Right lobe of liver (tissue), 4 donors: Measurements from ENCODE around the gene SLC7A4.

Source experiments
- POLR2A ChIP-seq: fragments of 450-650 bp; IDR thresholded peaks from one replicate; pipeline ENCODE4 v1.6.1; 2017; ENCODE audit warnings: antibody characterized with exemption, mild to moderate bottlenecking
- TF ChIP-seq, protein P1 (sequence below), 4 donors: fragments of 200-600 bp in 3 of 4; fragments of 450-650 bp in 1 of 4; IDR thresholded peaks; one replicate each; pipeline versions ENCODE4 v1.5.1 to v1.8.0; 2016 to 2022; ENCODE audit warnings: antibody characterized with exemption in 4 of 4, mild to moderate bottlenecking in 2 of 4
- donor health status: DM: no; HTN: no; CAD: no.
- donor health status: DM: no; HTN: no; CAD: no.
- donor health status: DM: no; HTN: yes; CAD: no.

DNA sequence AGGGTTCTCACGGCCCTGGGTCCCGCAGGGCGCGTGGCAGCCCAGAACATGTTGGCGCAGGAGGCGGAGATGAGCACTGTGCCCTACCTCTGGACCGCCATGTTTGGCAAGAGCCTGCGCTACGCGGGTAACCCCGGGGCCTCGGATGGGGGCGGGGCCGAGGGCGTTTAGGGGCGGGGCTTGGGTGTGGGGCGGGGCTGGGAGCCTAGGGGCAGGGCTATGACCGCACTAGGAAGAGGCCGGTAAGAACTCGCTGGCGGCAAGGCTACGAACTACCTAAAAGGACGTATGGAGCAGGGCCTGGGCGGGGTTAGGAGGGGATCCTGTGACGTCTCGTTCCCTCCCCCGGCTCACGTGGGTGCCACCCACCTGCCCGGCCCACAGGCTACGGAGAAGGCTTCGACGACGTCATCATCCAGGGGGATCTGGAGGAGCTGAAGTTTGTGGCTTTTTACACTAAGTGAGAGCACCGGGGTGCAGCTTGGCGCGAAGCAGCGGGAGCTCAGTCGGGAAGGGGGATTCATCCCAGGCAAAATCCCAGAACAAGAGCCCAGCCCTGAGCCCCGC is 53.0 kb downstream of the SLC7A4 start:
- TF ChIP-seq, protein P1, sequence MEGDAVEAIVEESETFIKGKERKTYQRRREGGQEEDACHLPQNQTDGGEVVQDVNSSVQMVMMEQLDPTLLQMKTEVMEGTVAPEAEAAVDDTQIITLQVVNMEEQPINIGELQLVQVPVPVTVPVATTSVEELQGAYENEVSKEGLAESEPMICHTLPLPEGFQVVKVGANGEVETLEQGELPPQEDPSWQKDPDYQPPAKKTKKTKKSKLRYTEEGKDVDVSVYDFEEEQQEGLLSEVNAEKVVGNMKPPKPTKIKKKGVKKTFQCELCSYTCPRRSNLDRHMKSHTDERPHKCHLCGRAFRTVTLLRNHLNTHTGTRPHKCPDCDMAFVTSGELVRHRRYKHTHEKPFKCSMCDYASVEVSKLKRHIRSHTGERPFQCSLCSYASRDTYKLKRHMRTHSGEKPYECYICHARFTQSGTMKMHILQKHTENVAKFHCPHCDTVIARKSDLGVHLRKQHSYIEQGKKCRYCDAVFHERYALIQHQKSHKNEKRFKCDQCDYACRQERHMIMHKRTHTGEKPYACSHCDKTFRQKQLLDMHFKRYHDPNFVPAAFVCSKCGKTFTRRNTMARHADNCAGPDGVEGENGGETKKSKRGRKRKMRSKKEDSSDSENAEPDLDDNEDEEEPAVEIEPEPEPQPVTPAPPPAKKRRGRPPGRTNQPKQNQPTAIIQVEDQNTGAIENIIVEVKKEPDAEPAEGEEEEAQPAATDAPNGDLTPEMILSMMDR (IDR thresholded peaks at IDR 0.05) = no peak
- no peak for TF ChIP-seq POLR2A
